HepG2 (cell line): ENCODE measurements around the gene NUDT22. TPM values are rescaled to one million over a fixed set of nuclear protein-coding genes. Genes with fewer than 3 reads are reported as not detected.

Source experiments
- FOXC1 ChIP-seq: sonication (generic); formaldehyde crosslinking; IDR thresholded peaks from 2 replicates; pipeline ENCODE4 v1.8.0; 2022; ENCODE audit warnings: mild to moderate bottlenecking, missing genetic modification reagents, borderline replicate concordance
- GATA4 ChIP-seq: sonication (generic); IDR thresholded peaks from 2 replicates; pipeline ENCODE4 v1.6.1; 2016; ENCODE audit warnings: antibody characterized with exemption, low read depth, borderline replicate concordance
- HDAC2 ChIP-seq: sonication (generic); formaldehyde crosslinking; IDR thresholded peaks from 2 replicates; pipeline ENCODE4 v1.4.0; 2020; ENCODE audit warnings: missing genetic modification reagents
- IRF2 ChIP-seq: IDR thresholded peaks from 2 replicates; pipeline ENCODE4 v1.6.1; 2018; ENCODE audit warnings: missing genetic modification reagents, missing compliant biosample characterization
- KDM2A ChIP-seq: sonication (generic); formaldehyde crosslinking; IDR thresholded peaks from 2 replicates; pipeline ENCODE4 v1.4.0; 2020; ENCODE audit warnings: low read depth, missing genetic modification reagents, borderline replicate concordance
- KIAA2018 ChIP-seq: sonication (generic); formaldehyde crosslinking; IDR thresholded peaks from 2 replicates; pipeline ENCODE4 v1.5.0; 2020; ENCODE audit warnings: mild to moderate bottlenecking, missing genetic modification reagents, borderline replicate concordance
- NCOA5 ChIP-seq: sonication (generic); formaldehyde crosslinking; IDR thresholded peaks from 2 replicates; pipeline ENCODE4 v1.4.0; 2020; ENCODE audit warnings: missing genetic modification reagents
- PHF8 ChIP-seq: sonication (generic); formaldehyde crosslinking; IDR thresholded peaks from 2 replicates; pipeline ENCODE4 v1.5.0; 2020; ENCODE audit warnings: missing genetic modification reagents
- SETDB1 ChIP-seq: sonication (generic); formaldehyde crosslinking; IDR thresholded peaks from 2 replicates; pipeline ENCODE4 v1.5.1; 2020; ENCODE audit warnings: missing genetic modification reagents, mild to moderate bottlenecking, borderline replicate concordance
- SRSF1 ChIP-seq: fragments of 200-400 bp; formaldehyde crosslinking; optimal IDR thresholded peaks from 2 replicates; pipeline ENCODE3; 2017; ENCODE audit warnings: mild to moderate bottlenecking, low read depth, low read length, moderate library complexity
- TRIM24 ChIP-seq: sonication (generic); formaldehyde crosslinking; IDR thresholded peaks from 2 replicates; pipeline ENCODE4 v1.8.0; 2022; ENCODE audit warnings: mild to moderate bottlenecking, missing genetic modification reagents
- ZIK1 ChIP-seq: sonication (generic); formaldehyde crosslinking; IDR thresholded peaks from 2 replicates; pipeline ENCODE4 v1.5.0; 2020; ENCODE audit warnings: mild to moderate bottlenecking, low read depth, missing genetic modification reagents, borderline replicate concordance
- ZNF205 ChIP-seq: IDR thresholded peaks from 2 replicates; pipeline ENCODE4 v1.6.1; 2018; ENCODE audit warnings: missing biosample characterization, missing genetic modification reagents
- ZNF230 ChIP-seq: sonication (generic); formaldehyde crosslinking; IDR thresholded peaks from 2 replicates; pipeline ENCODE4 v1.4.0; 2020; ENCODE audit warnings: mild to moderate bottlenecking, missing genetic modification reagents
- ZNF30 ChIP-seq: sonication (generic); formaldehyde crosslinking; IDR thresholded peaks from 2 replicates; pipeline ENCODE4 v1.5.0; 2020; ENCODE audit warnings: mild to moderate bottlenecking, missing genetic modification reagents
- ZNF350 ChIP-seq: sonication (generic); formaldehyde crosslinking; IDR thresholded peaks from 2 replicates; pipeline ENCODE4 v1.4.0; 2020; ENCODE audit warnings: mild to moderate bottlenecking, low read depth, missing genetic modification reagents, borderline replicate concordance
- ZNF549 ChIP-seq: sonication (generic); formaldehyde crosslinking; IDR thresholded peaks from 2 replicates; pipeline ENCODE4 v1.5.0; 2020; ENCODE audit warnings: missing genetic modification reagents
- ZNF563 ChIP-seq: sonication (generic); formaldehyde crosslinking; IDR thresholded peaks from 2 replicates; pipeline ENCODE4 v1.8.0; 2022; ENCODE audit warnings: mild to moderate bottlenecking, moderate library complexity, missing genetic modification reagents
- ZNF816 ChIP-seq: sonication (generic); formaldehyde crosslinking; IDR thresholded peaks from 2 replicates; pipeline ENCODE4 v1.8.0; 2022; ENCODE audit warnings: missing genetic modification reagents, mild to moderate bottlenecking, borderline replicate concordance
- polyA plus RNA-seq, 8 experiments: library from polyadenylated mRNA; depleted of rRNA in 3 of 8; stranded (reverse) in 7 of 8; unstranded in 1 of 8; fragments of >200 nt; fragmentation: Illumina TruSeq in 4 of 8; extraction: Trizol in 4 of 8; gene quantifications; 2 replicates each; pipeline versions ENCODE4 v1.2.1 to v1.2.3, GENCODE V29; 2011 to 2016; ENCODE audit warnings: low read depth in 4 of 8, missing spikeins in 1 of 8, mixed read lengths in 1 of 8; ENCODE audit not compliant: insufficient read depth in 1 of 8
- total RNA-seq, 5 experiments: library from RNA; depleted of rRNA; stranded (reverse); fragments of >200 nt; fragmentation: Illumina TruSeq; extraction: Trizol; gene quantifications; 2 replicates each; pipeline ENCODE4 v1.2.3, GENCODE V29; 2016; ENCODE audit warnings: low read depth in 1 of 5
- TF ChIP-seq, protein P1 (sequence below): sonication (generic); formaldehyde crosslinking; IDR thresholded peaks from 2 replicates; pipeline ENCODE4 v1.4.0; 2020; ENCODE audit warnings: missing genetic modification reagents, mild to moderate bottlenecking, borderline replicate concordance

Gene NUDT22
- total and polyA plus RNA-seq, 2 of the 13 experiments (the other 11 are each of a cell fraction or from before 2014, with no cell fraction given), result 33.5 to 39.8 TPM

- TF ChIP-seq KIAA2018 (CRISPR knock-in tag), result no peak
- peak; percentile 84 for TF ChIP-seq PHF8 (CRISPR knock-in tag)
- TF ChIP-seq, protein P1, sequence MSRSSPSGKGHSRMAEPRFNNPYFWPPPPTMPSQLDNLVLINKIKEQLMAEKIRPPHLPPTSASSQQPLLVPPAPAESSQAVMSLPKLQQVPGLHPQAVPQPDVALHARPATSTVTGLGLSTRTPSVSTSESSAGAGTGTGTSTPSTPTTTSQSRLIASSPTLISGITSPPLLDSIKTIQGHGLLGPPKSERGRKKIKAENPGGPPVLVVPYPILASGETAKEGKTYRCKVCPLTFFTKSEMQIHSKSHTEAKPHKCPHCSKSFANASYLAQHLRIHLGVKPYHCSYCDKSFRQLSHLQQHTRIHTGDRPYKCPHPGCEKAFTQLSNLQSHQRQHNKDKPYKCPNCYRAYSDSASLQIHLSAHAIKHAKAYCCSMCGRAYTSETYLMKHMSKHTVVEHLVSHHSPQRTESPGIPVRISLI, result no peak; the same call in 1 of the 2 replicates
- no peak for TF ChIP-seq FOXC1
- TF ChIP-seq ZNF230 (CRISPR knock-in tag), result no peak
- TF ChIP-seq ZNF816 (CRISPR knock-in tag), result peak; percentile 68
- TF ChIP-seq KDM2A (CRISPR knock-in tag), result peak; percentile 84; the same call in 1 of the 2 replicates
- no peak for TF ChIP-seq SRSF1
- TF ChIP-seq ZNF549 (CRISPR knock-in tag), result peak; percentile 65; the same call in 1 of the 2 replicates
- no peak for TF ChIP-seq TRIM24 (CRISPR knock-in tag)
- peak; percentile 27; the same call in 1 of the 2 replicates for TF ChIP-seq ZIK1 (CRISPR knock-in tag)
- 0 out of 2 replicates have a peak, but pooled peaks have one; percentile 52 for TF ChIP-seq ZNF205
- 0 out of 2 replicates have a peak, but pooled peaks have one; percentile 26 for TF ChIP-seq IRF2 (CRISPR knock-in tag)
- peak; percentile 56; the same call in 1 of the 2 replicates for TF ChIP-seq ZNF563 (CRISPR knock-in tag)
- no peak for TF ChIP-seq NCOA5 (CRISPR knock-in tag)
- TF ChIP-seq ZNF30 (CRISPR knock-in tag), result no peak
- TF ChIP-seq ZNF350 (CRISPR knock-in tag), result peak; percentile 40; the same call in 1 of the 2 replicates
- no peak; the same call in 1 of the 2 replicates for TF ChIP-seq SETDB1 (CRISPR knock-in tag)
- TF ChIP-seq HDAC2, result peak; percentile 50
- peak; percentile 45; the same call in 1 of the 2 replicates for TF ChIP-seq GATA4
Observed at GRCh38 chr11:64225608-64226506, at the start of gene NUDT22, which contains the start of gene TRPT1 (continued).
